ENCODE data around the gene SH3RF3. TPM values are rescaled to one million over a fixed set of nuclear protein-coding genes. Genes with fewer than 3 reads are reported as not detected.

The SH3RF3 gene
- total RNA-seq, 1 experiment from 2014 or later = not detected

DNA sequence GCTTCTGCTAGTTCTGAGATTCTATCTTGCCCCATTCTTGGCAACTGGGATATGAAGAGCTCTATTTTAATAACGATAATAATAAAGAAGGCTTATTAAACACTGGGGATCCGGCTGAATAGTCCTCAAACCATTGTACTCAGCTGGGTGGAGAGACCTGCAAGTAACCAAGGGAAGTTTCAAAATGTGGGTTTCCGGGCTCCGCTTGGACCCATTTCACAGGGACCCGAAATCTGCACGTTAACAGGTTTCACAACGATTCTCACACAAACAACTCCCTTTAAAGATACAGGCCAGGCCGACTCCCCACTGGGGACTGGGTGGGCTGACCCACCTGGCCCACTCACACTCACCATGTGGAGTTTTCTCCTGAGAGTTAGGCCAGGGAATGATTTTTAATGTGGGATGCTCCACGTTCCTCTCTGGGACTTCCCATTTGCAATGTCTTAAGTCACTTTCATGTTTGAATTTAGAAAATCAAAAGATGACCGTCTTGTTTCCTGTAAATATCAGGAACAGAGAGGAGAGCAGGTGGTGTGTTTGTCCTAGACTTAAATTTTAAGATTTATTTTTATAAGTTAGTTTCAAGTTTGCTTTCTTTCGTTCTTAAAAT, 96.3 kb downstream of the SH3RF3 start:
- intact Hi-C loops (cut with micrococcal nuclease) = no loop called here
- H3K4me1 ChIP-seq (ENCODE audit: control insufficient read depth in 1 of 2, insufficient read depth in 2 of 2, low read length in 2 of 2) = no peaks in the 10 kb centered on the region
- no peak for DNase-seq (ENCODE audit: low read depth, low spot score)
- no peaks in the 10 kb centered on the region for H3K9me2 ChIP-seq (ENCODE audit: insufficient read depth)
- 0 out of 2 replicates have a peak, but pooled peaks cover 12% of the 10 kb centered on the region for H3K27me3 ChIP-seq (ENCODE audit: insufficient read depth, low read length)
- no peak for TF ChIP-seq CBX3 (IDR thresholded peaks at IDR 0.05; ENCODE audit: low read depth)
- no peak for TF ChIP-seq JUND (IDR thresholded peaks at IDR 0.05)
- TF ChIP-seq EZH2phosphoT487 (IDR thresholded peaks at IDR 0.05; ENCODE audit: borderline replicate concordance) = no peak
- no peak for TF ChIP-seq EZH2 (IDR thresholded peaks at IDR 0.05)
- TF ChIP-seq ZFX (IDR thresholded peaks at IDR 0.05) = no peak
- no peak for TF ChIP-seq CTCF (IDR thresholded peaks at IDR 0.05 in 2 of 3, conservative IDR thresholded peaks at IDR 0.05 in 1 of 3; ENCODE audit: borderline replicate concordance in 1 of 3, insufficient read depth in 1 of 3, low read depth in 2 of 3, low read length in 2 of 3)
- no peak for TF ChIP-seq TCF7L2 (IDR thresholded peaks at IDR 0.05; ENCODE audit: borderline replicate concordance, extremely low read depth, insufficient read depth, insufficient read length)
- no peak for TF ChIP-seq CEBPB (IDR thresholded peaks at IDR 0.05; ENCODE audit: low read depth)
- no peak for TF ChIP-seq POLR2A (IDR thresholded peaks at IDR 0.05; ENCODE audit: borderline replicate concordance, extremely low read depth, insufficient read depth, insufficient read length)
- TF ChIP-seq ZNF274 (IDR thresholded peaks at IDR 0.05; ENCODE audit: low read depth, low read length) = no peak
- TF ChIP-seq MAX (IDR thresholded peaks at IDR 0.05) = no peak
- ChIA-PET POLR2A (no interaction called here), RAD21 (ENCODE audit: low non-redundant PET in 1 of 2, low total read pairs in 2 of 2, uncharacterized antibody in 2 of 2, unreplicated experiment in 2 of 2) (no interaction called here), CTCF (no interaction called here)
- H2AFZ ChIP-seq (ENCODE audit: low read depth, low read length, poor library complexity, severe bottlenecking) = no peak overlapping the region
- no peaks in the 10 kb centered on the region for H3K79me2 ChIP-seq (ENCODE audit: insufficient read depth, low read length)
- ATAC-seq = no peak
- no peaks in the 10 kb centered on the region for H3K9me3 ChIP-seq (ENCODE audit: control insufficient read depth in 1 of 2, insufficient read depth in 1 of 2, low read depth in 1 of 2, low read length in 2 of 2)
- no peaks in the 10 kb centered on the region for H4K20me1 ChIP-seq (ENCODE audit: insufficient read depth)
- no peak overlapping the region for H3K4me2 ChIP-seq (ENCODE audit: low read length)
- no peak overlapping the region for H3K27ac ChIP-seq (ENCODE audit: low read depth, low read length)
- no peaks in the 10 kb centered on the region for H3K36me3 ChIP-seq (ENCODE audit: control insufficient read depth in 1 of 2, insufficient read depth in 2 of 2, low read length in 2 of 2)
- no peak overlapping the region for H3K9ac ChIP-seq (ENCODE audit: low read length)
- BruUV-seq (replicated peaks) = no TSS peak
- no peak overlapping the region for H3K4me3 ChIP-seq (replicated peaks in 1 of 2; ENCODE audit: low read depth in 1 of 2, low read length in 2 of 2)

Data from HCT116 (cell line).